Stimulated activated CD4-positive, alpha-beta T cell treated with anti-CD3 and anti-CD28 coated beads, Interleukin-4, amount 100 ng/mL, for 24 hours (primary cell): ENCODE results near the gene TKFC.
A peak's percentile ranks its signal among the peaks of the same experiment; 100 is the strongest.

Experiments
- DNase-seq: peaks from one replicate; pipeline ENCODE4 v3.0.0-alpha.2; 2020

TKFC gene

GRCh38 chr11:61345954-61346843 lies 13.2 kb downstream of the TKFC start:
- no peak for DNase-seq

- no peak for DNase-seq
Measured at GRCh38 chr11:61347916-61348461, 15.0 kb downstream of the TKFC start.

GRCh38 chr11:61349189-61349751 lies 16.2 kb downstream of the TKFC start:
- no peak for DNase-seq

- DNase-seq: no peak
Measured at GRCh38 chr11:61349916-61350315, 16.9 kb downstream of the TKFC start.

- no peak for DNase-seq
Measured at GRCh38 chr11:61350336-61350735, 17.3 kb downstream of the TKFC start.

- DNase-seq: no peak
Measured at GRCh38 chr11:61350803-61351202, 17.8 kb downstream of the TKFC start.

- DNase-seq: no peak
Measured at GRCh38 chr11:61352038-61352437, 19.0 kb downstream of the TKFC start.

GRCh38 chr11:61353131-61354067 lies 20.4 kb downstream of the TKFC start:
- no peak for DNase-seq

GRCh38 chr11:61354208-61354607 lies 21.2 kb downstream of the TKFC start:
- no peak for DNase-seq

- DNase-seq: no peak
Measured at GRCh38 chr11:61356706-61357105, 23.7 kb downstream of the TKFC start.

- DNase-seq: no peak
Measured at GRCh38 chr11:61357233-61357893, 24.3 kb downstream of the TKFC start.

- DNase-seq: no peak
Measured at GRCh38 chr11:61357894-61358239, 24.8 kb downstream of the TKFC start.

GRCh38 chr11:61358566-61358965 lies 25.5 kb downstream of the TKFC start:
- DNase-seq: no peak

GRCh38 chr11:61359516-61359915 lies 26.5 kb downstream of the TKFC start:
- no peak for DNase-seq

GRCh38 chr11:61361237-61361740 lies 28.3 kb downstream of the TKFC start:
- DNase-seq: no peak

- peak; percentile 93 for DNase-seq
Measured at GRCh38 chr11:61361741-61362541, 28.9 kb downstream of the TKFC start, which contains the start of the genes CYB561A3 and TMEM138. CYB561A3 (minus strand) TSS chr11:61361882; CDS start chr11:61356713, 5,169 bp downstream. TMEM138 (plus strand) TSS chr11:61362374; CDS start chr11:61364391, 2,017 bp downstream.

GRCh38 chr11:61362542-61362875 lies 29.5 kb downstream of the TKFC start:
- DNase-seq: peak; percentile 43

GRCh38 chr11:61364012-61364675 lies 31.1 kb downstream of the TKFC start:
- no peak for DNase-seq

- DNase-seq: no peak
Measured at GRCh38 chr11:61367406-61367805, 34.4 kb downstream of the TKFC start.

GRCh38 chr11:61368646-61369045 lies 35.6 kb downstream of the TKFC start:
- DNase-seq: no peak
